HG03097 (cell line): ENCODE data around the gene PSMG4.

Experiments used
- ATAC-seq: cut with Tn5 transposase; IDR thresholded peaks from one replicate; pipeline ENCODE4 v1.9.1; 2021; ENCODE audit not compliant: unreplicated experiment, low FRiP score

PSMG4 gene

DNA sequence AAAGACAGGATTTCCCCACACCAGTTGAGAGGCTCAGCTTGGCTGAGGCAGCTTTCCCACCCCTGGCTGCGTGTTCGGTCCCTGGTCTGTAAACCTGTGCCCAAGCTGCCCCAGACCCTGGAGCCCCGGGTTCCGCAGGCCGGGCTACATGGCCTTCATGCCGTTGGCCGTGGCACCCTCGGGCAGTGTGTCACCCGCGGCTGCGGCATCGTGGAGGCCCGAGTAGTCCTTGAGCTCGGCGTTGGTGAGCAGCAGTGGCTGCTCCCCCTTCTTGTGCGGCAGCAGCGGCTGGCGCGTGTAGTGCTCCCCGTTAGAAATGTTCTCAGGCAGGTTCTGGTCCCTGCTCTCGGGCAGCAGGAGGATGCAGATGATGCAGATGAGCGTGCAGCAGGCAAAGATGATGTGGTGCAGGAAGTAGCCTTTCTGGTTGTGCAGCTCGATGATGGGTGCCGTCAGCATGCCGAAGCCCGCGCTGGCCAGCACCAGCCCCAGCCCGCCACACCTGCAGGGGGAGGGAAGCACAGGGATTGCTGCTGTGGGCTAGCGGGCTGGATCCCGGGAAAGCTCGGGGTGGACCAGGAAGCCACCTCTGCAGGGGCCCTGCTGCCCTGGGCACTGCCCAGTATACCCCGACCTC lies 14.3 kb downstream of the PSMG4 start:
- no peak for ATAC-seq

DNA sequence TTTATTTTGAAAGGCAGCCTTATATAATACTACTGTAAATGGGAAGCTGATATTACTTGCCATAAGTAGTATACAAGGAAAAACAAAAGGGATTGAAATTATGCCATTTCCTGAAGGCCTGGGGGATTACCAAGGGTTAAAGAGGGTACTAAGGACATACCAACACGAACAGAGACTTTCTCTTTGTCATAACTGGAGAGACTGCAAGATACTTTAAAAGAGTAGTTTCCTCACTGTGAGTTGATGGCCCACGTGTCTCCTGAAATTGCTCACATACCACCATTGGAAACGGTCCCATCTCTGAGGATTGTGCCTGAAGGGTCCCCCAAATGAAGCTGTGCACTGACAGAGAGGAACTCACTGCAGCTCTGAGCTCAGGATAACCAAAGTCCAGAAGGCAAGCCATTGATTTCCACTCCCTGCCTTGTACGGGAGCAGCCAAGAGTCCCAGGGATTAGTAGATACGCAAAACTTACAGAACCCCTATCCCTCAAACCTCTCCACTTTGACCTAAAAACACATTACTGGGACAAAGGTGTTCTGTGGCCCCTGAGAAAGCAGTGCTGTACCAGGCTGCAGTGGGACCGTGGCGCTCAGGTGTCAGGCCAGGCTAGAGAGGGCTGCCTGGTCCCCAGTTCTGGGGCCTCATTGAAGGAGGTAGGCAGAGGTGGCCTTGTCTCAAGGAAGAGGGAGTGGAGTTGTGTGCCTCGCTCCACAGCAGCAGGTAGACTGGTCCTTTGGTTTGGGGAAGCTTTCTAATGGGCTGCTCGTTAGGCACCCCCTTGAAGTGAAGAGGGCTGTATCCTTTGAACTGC lies 15.2 kb downstream of the PSMG4 start:
- no peak for ATAC-seq

DNA sequence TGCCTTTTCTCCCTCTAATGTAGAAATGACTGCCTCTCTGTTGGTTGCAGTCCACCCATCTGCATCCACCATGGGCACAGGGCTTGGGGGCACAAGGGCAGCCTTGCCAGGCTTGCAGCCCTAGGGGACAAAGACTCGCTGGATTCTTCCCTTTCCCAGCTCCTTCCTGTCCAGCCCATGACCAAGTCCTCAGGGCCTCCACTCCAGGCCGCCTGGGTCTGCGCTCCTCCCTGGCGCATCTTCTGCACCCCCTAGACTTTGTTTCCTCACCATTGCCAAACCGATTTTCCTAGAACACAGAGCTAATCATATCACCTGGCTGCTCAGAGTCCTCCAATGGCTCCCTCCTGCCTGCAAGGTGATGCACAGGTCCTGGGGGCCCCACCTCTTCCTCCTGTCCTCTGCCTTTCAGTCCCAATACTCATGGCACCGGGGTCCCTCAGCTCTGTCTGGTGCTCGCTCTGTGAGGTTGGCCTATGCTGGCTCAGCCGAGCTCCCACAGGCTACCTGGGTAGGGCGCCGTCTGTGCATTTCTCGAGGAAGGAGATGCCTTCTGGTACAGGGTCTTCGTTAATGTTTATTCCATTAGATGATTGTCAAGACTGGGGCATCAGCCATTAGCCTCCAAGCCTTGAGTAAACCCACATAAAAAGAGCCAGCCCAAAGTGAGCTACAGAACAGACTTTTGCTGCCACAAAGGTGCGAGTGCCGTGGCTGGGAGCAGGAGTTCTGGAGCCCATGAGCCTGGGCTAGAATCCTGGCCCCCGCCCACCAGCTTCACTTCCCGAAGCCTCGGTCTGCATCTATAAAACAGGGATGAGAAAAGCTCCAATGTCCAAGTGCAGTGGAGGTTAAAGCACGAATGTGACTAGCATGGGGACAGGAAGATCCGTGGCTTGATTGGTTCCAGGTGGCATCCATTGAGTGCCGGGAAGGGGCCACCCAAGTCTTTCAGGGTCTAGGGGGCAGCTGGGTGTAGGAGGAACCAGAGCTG lies 17.7 kb downstream of the PSMG4 start:
- no peak for ATAC-seq

DNA sequence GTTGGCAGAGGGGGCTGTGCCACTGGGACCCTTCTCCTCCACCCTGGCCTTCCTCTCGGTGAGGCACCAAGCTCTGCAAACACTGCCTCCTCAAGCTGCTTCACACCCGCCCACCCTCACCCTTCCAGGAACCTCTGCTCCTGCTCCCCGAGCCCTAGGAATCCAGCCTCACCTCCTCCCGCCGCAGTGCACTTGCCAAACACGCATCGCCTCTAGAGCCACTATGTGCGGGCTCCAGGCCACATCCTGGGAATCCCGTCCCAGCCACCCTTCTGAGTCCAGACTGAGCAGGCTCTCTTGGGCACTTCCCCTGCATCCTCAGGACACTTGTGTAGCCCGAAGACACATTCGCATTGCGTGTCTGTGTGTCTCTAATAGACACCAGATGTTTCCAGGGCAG lies 18.5 kb downstream of the PSMG4 start:
- ATAC-seq = no peak

DNA sequence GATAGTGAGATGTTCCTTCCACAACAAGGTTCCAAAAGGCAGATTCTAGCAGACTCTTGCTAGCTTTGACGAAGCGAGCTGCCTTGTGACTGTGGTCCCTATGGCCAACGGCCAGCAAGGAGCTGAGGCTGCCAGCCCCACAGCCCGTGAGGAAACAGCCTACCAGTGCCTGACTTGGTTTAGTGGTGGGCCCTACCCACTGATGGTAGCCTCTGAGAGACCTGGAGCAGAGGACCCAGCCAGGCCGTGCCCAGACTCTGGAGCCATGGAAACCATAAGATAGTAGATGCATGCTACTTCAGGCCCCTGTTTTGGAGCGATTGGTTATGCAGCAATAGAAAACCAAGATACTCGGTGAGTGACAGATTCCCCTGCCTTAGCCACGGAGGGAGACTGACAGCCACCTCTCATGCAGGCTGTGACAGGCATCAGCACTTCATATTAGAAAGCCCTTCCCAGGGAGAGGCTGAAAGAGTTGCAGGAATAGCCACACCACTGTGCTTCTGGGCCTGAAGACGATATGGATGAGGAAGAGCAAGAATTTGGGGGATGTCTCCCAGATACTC lies 19.2 kb downstream of the PSMG4 start:
- ATAC-seq = no peak

DNA sequence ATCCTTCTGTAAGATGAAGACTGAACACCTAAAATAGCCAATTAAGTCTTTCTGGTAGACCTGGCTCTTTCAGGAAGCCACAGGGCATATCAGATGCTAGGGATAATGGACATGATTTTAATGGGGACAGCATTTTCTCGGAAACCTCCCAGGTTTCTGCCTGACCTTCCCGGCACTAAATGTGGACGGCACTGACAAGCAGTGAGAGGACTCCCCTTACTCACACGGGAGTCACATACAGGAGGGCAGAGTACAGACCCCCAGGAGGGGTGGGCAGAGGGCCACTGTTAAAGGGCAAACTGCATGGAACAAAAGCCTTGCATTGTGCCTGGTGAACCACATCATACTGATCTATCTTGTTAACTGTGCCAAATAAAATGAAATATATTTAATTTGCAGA lies 19.9 kb downstream of the PSMG4 start:
- ATAC-seq = no peak

DNA sequence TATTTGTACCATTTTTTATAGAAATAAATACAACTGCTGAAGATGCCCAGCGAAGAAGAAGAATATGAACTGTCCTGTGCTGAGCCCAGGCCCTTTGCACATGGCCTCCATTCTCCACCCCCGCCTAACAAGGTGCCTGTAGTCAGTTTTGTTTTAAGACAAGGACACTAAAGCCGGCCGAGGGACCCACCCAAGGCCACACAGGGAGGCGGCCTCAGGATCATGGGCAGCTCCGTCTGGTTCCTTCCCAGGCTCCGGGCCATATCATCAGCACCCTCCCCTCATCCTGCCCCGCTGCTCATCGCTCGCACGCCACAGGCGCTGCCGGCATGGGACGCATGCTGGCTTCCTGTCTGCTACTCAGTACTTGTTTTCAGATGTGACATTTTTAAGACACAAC lies 21.3 kb downstream of the PSMG4 start:
- no peak for ATAC-seq

DNA sequence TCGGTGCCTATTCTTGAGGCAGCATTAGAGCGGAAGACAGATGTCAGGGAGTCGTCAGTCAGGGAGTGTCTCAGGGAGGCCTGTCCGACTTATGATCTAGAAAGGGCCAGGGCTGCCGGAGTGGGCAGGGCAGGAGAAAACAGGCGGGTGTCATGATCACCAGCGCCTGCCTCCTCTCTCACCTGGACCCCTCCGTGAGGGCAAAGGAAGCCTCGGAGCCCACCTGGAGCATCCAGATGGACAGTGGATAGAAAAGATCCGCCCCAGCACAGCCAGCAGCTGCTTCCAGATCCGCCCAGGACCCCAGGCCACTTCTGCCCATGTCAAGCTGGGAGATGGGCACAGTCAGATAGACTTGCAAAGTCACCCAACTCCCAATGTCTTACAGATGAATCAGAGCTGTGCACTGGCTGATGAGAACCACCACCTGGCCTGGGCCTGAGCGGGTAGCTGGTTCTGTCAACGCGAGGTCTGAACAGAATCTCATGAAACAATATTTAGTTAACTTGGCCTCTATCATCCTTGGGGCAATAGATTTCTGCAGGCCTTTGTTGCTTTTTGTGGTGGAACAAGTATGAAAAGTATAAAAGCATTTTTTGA lies 22.2 kb downstream of the PSMG4 start:
- no peak for ATAC-seq

DNA sequence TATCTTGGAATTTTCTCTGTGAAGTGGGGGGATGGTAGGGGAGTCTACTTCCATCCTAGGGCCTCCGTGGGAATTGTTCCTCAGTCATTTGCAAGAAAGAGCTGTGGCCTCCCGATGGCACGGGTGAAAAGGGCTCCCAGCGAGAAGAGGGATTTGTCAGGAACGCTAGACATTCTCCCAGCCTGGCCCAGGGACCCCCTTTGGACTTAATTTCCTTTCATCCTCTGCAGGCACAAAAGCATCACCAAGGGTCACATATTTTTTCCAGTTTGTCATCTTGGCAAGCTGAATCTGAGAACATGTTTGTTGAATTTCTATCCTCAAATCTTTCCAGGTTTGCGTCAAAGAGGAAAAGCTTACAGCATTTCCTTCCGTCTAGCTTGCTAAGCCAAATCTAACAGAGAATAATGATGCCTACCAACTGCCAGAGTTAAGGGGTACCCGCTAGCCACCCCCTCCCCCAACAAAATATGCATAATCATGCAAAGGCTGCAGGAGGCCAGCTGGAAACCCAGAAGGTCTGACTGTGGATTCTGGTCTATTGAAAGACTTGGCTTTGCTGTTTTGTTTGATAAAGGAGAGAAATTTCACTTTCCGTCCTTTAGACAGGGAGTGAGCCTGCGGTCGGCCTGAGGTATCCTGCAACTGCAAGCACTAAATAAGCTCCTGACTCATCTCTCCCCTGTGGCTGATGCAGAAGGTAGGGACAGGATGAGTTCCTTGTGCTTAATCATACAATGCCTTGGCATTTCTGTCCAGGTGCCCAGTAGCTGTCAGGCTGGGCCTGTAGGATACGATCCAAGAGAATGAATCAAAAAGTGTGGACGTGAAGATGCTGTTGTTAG lies 23.1 kb downstream of the PSMG4 start:
- ATAC-seq = no peak

DNA sequence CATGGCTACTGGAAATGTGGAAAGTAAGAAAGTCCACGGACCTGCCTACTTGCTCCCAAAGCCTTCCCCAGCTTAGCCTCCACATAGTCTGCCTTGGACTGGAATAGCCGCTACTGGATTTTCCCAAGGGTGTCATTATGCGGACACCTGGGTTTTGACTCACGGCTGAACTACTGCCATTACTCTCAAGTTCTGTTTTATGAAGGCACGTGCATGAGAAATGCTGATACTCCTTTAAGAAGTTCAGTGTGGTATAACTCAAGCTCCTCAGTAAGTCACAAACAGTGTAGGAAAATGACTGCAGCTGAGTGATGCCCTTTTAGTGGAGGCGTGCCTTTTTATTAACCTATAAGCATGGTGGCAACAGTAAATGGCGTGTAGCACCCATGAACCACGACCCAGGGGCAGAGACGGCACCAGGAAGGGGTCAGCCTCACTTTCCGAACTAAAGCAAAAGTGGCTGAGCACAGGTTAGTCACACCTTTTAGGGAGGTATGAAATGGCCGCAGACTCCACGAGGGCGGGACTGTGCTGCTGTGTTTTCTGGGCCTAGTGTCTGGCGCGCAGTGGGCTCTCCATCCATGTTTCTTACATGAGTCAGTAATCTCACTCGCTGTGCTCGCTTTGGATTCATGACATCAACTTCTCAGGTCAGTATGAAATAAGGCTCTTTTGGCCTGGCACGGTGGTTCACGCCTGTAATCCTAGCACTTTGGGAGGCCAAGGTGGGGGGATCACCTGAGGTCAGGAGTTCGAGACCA lies 23.9 kb downstream of the PSMG4 start:
- no peak for ATAC-seq

DNA sequence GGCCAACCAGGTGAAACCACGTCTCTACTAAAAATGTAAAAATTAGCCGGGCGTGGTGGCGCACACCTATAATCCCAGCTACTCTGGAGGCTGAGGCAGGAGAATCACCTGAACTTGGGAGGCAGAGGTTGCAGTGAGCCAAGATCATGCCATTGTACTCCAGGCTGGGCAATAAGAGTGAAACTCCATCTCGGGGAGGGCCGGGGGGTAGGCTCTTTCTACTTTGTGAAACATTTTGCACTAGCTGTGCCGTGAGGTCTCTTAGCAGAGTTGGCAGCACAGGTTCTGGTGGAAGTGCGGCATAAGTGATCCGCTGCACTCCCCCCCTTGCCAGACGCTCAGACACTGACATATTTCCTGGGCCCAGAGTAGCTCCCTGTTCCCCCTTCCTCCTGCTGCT lies 24.5 kb downstream of the PSMG4 start:
- no peak for ATAC-seq

DNA sequence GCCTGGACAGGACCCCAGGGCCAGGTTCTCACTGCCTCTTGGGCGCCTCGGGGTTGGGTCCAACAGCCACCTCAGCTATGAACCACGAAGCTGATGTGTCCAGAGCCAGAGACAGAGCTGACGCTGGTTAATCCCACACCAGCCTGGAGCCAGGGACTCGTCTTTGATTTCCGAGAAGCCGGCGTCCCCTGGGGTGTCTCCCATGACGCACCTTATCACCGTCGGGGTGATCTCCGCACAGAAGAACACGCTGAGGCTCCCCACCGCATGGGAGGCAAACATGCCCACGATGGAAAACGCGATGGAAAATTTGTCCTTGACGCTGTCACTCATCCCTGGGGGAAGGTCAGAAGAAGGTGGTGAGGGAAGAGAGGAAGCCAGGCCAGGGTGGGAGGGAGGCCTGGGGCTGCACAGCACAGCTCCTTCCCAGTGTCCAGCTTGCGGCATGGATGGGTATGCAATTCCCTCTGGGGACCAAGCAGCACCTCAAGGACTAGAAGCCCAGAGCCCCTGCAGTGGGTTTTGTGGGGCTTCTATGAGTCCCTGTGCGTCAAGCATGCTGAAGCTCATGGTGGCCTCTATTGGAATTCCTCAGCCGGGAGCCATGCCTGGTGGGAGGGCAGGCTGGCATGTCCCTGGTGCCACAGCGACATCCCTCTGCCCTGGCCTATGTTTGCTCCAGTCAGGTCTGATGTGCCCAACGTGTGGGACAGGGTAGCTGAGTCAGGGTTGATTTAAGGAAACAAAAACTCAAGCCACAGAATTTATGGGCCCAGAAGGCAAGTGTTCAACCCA lies 25.1 kb downstream of the PSMG4 start:
- ATAC-seq = no peak

DNA sequence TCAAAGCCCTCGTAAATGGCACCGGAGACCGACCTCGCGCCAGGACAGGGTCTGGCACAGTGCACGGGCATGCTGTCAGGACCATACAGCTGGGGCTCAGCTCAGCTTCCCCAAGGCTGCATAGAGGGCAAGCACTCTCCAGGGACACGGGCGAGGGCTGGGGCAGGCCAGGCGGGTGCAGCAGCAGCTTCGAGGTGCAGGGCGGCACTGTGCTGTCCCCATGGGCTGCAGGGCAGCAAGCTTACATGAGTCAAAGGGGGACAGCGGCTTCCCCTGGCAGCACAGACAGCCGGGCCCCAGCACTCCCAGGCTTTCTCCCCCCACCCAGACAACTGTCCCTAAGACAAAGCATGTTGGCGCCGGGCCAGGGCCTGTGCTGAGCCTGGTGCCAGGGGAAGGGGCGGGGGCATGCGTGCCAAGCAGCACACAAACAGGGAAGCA lies 25.7 kb downstream of the PSMG4 start:
- no peak for ATAC-seq

DNA sequence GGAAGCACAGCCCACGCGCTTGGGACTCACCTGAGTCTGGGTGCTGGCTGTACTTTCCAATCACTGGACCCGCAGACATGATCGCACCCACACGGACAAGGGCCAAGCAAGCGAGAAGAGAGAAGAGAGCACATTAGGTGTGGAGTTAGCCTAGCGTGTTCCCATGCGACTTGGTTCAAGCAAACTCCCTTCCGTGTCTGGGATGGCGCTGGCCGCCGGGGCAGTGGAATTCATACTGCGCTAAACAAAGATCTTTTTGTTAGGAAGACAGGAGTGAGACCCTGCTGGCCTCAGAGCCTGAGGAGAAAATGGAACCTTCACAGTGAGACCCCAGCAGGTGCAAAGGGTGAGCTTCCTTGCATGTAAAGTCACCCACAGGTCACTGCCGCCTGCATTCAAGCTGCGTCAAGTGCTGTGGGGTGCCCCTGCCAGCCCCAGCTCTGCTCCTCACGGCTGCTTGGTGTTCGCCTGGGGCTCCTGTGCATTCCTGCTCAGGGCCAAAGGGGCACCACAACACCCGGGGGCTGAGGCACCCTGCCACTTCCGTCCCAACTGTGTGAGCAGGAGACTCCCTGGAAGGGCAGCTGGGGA lies 26.4 kb downstream of the PSMG4 start:
- ATAC-seq = no peak

DNA sequence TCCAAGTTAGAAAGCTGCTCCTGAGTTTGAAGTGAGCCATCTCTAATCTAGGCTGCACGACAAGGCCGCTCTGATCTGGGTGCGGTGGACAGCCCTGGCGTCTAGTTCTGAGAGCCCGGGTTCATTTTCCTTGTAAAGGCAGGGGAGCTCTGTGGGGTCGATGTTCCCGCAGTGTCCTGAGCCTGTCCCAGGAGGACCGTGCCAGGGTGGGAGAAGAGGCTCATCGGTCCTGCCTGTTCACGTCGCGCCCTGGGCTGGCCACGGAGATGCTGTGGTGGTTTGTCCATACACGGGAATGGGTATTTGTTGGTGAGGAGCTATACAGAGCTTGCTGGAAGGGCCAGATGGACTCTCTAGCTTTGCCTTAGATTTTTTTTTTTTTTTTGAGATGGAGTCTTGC lies 27.0 kb downstream of the PSMG4 start:
- no peak for ATAC-seq

DNA sequence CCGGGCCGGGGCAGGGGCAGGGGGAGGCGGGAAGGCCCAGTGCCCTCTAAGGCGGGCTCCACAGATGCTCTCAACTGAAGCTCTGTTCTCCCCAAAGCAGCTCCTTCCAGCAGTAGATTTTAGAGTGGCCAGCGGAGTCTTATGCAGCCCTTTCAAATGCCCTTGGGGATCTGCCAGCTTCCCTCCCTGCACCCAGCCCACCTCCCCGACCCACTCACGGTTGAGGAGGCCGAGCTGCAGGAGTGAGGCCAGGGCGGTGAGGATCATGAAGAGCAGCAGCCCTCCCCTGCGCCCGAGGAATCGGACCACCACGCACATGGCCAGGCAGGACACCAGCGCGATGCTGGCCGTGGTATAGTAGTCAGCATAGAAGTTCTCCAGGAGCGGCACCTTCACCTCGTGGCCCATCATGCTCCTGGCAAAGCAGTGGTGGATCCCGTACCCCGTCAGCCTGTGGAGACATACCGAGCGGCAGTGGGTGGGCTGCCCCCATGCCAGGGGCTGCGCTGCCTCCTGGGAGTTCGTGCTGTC lies 28.0 kb downstream of the PSMG4 start:
- ATAC-seq = no peak

DNA sequence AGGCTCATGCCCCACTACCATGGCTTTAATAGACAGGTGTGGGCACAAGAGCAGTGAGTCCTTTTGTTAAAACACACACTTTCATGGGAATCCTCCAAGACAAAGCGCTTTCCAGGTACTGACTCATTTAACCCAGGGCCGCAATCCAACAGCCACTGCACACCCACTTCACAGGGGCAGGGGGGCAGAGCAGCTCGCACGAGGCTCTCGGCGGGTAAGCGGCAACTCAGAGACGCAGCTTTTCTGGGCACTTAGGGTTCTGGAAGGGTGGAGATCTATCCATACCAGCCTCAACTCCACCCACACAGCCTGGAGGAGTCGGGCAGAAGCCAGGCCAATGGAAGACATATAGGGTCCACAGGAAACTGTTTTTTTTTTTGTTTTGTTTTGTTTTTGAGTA lies 28.6 kb downstream of the PSMG4 start:
- ATAC-seq = no peak
